Mucosa of descending colon (tissue), 3 donors: ENCODE results near the gene RPEL1. TPM values are rescaled to one million over a fixed set of nuclear protein-coding genes. Genes with fewer than 3 reads are reported as not detected.
"Not testable (repeated sequence)": the region's sequence is repeated elsewhere in the genome, so short reads cannot be mapped to it uniquely, and the experiment has no call there.

ENCODE experiments used
- ATAC-seq: fragments of 200-7000 bp; cut with Tn5 transposase; one replicate; pipeline ENCODE4 v1.9.1; 2020; ENCODE audit warnings: mild to moderate bottlenecking, moderate library complexity
- DNase-seq, 3 donors: peaks; one replicate each; pipeline ENCODE4 v3.0.0-alpha.2; 2020
- H3K36me3 ChIP-seq: fragments of 200-600 bp; one replicate; pipeline ENCODE4 v1.8.0; 2021; ENCODE audit warnings: low read depth, mild to moderate bottlenecking
- H3K4me1 ChIP-seq: fragments of 200-600 bp; one replicate; pipeline ENCODE4 v1.8.0; 2021; ENCODE audit warnings: low read depth, mild to moderate bottlenecking
- H3K4me3 ChIP-seq: fragments of 200-600 bp; one replicate; pipeline ENCODE4 v1.8.0; 2021; ENCODE audit warnings: mild to moderate bottlenecking
- H3K9me3 ChIP-seq: fragments of 200-600 bp; one replicate; pipeline ENCODE4 v1.8.0; 2021; ENCODE audit warnings: mild to moderate bottlenecking
- CTCF ChIP-seq: fragments of 200-600 bp; IDR thresholded peaks from one replicate; pipeline ENCODE4 v1.8.0; 2022; ENCODE audit warnings: antibody characterized with exemption, mild to moderate bottlenecking
- intact Hi-C, 2 donors: fragments of 100-400 bp; cut with DNase I in 1 of 2; cut with micrococcal nuclease in 1 of 2; formaldehyde crosslinking; loops; one replicate each; pipeline versions ENCODE4 v1.11.0 to v1.11.1; 2022; cut with DNase I, micrococcal nuclease
- total RNA-seq, 3 donors: library from RNA; stranded (reverse); fragmentation: NEBNext Ultra II Directional in 2 of 3; extraction: Animal tissue kit (Norgen Biotek cat#: 25700) in 2 of 3; gene quantifications; one replicate each; pipeline versions ENCODE4 v1.2.1 to v1.2.4, GENCODE V29; 2021 to 2023
- donor health status: DM: no; HTN: no; CAD: no; lungs with moderate emphysema.
- donor health status: DM: no; HTN: no; CAD: no.
- donor health status: DM: no; HTN: yes; CAD: no.

The RPEL1 gene
- total RNA-seq, 3 donors from 2014 or later = 0.13 TPM; not detected in 2

GRCh38 chr10:103202319-103202718 lies 43.4 kb upstream of the RPEL1 start:
- TF ChIP-seq CTCF = no peak
- H3K4me3 ChIP-seq = no peak overlapping the region
- intact Hi-C loops = no loop called here
- no peaks in the 10 kb centered on the region for H3K36me3 ChIP-seq
- ATAC-seq (no peak), DNase-seq (no peak)
- no peaks in the 10 kb centered on the region for H3K4me1 ChIP-seq
- no peaks in the 10 kb centered on the region for H3K9me3 ChIP-seq

DNA sequence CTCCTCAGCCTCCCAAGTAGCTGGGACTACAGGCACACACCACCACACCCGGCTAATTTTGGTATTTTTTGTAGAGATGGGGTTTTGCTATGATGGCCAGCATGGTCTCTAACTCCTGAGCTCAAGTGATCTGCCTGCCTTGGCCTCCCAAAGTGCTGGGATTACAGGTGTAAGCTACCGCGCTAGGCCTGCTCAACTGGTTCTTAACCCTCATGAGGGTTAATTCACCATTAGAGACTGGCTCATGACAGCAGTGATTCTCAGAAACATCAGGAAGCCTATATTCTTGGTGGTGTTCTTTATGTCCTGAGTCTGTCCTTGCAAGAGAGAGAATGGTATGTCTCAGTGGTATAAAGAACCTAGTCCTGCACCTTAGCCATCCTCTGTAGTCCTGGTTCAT lies 42.2 kb upstream of the RPEL1 start:
- no peak for TF ChIP-seq CTCF
- Histone ChIP-seq H3K9me3 (no peaks in the 10 kb centered on the region), H3K4me1 (no peaks in the 10 kb centered on the region), H3K4me3 (no peak overlapping the region), H3K36me3 (no peaks in the 10 kb centered on the region)
- intact Hi-C loops = no loop called here
- ATAC-seq (no peak), DNase-seq (no peak)

DNA sequence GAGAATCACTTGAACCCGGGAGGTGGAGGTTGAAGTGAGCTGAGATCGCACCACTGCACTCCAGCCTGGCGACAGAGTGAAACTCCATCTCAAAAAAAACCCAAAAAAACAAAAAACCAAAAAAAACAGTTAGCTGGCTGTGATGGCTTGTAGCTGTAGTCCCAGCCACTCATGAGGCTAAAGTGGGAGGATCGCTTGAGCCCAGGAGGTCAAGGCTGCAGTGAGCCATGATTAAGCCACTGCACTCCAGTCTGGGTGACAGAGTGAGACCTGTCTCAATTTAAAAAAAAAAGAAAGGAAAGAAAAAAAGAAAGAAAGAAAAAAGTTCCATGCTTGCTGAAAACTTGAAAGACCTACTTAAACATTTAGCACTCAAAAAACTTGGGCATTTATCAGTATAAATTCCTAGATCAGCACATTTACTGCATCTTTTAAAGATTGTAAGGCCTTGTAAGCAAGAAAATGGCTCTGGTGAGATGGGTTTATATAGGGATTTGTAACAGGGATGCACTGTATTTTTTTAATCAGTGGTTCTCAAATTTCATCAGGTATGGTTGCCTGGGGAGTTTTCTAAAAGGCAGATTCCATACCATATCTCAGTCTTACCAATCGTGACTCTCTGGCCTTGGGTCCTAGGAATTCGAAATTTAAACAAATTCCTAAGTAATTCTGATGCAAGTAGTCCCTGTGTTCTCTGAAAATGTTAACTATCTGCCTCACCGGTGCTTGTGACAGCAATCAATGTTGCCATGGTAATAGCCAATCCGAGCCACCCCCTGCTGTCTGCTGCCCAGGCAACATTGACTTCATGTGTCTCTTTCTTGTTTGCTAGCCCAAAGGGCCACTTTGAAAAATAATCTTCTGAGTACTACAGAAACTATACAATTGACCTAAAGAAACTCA lies 41.1 kb upstream of the RPEL1 start:
- TF ChIP-seq CTCF = no peak
- Histone ChIP-seq H3K4me1 (no peaks in the 10 kb centered on the region), H3K4me3 (no peak overlapping the region), H3K9me3 (peaks cover 2% of the 10 kb centered on the region), H3K36me3 (no peaks in the 10 kb centered on the region)
- intact Hi-C loops = no loop called here
- no peak for DNase-seq
- no peak for ATAC-seq

DNA sequence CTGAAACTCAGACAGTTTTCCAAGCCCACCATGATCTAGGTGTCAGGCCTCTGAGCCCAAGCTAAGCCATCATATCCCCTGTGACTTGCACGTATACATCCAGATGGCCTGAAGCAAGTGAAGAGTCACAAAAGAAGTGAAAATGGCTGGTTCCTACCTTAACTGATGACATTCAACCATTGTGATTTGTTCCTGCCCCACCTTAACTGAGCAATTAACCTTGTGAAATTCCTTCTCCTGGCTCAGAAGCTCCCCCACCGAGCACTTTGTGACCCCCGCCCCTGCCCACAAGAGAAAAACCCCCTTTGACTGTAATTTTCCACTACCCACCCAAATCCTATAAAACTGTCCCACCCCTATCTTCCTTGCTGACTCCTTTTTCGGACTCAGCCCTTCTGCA lies 40.3 kb upstream of the RPEL1 start:
- H3K9me3 ChIP-seq, ATAC-seq, DNase-seq, H3K36me3 ChIP-seq, intact Hi-C loops, H3K4me3 ChIP-seq, H3K4me1 ChIP-seq: not testable (repeated sequence)

DNA sequence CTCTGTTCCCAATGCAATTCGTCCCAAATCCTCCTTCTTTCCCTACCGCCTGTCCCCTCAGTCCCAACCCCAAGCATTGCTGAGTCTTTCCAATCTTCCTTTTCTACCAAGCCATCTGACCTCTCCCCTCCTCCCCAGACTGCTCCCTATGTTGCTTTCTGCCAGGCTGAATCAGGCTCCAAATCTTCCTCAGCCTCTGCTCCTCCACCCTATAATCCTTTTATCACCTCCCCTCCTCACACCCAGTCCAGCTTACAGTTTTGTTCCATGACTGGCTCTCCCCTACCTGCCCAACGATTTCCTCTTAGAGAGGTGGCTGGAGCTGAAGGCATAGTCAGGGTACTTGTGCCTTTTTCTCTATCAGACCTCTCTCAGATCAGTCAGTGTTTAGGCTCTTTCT lies 39.0 kb upstream of the RPEL1 start:
- H3K36me3 ChIP-seq, DNase-seq, H3K4me3 ChIP-seq, H3K4me1 ChIP-seq, ATAC-seq, intact Hi-C loops: not testable (repeated sequence)
- peaks cover 17% of the 10 kb centered on the region for H3K9me3 ChIP-seq

GRCh38 chr10:103207141-103207540 lies 38.5 kb upstream of the RPEL1 start:
- ATAC-seq = no peak
- no peak for DNase-seq
- intact Hi-C loops = no loop called here
- H3K4me1 ChIP-seq = no peaks in the 10 kb centered on the region
- H3K4me3 ChIP-seq = no peak overlapping the region
- TF ChIP-seq CTCF = no peak
- no peaks in the 10 kb centered on the region for H3K36me3 ChIP-seq
- peaks cover 17% of the 10 kb centered on the region for H3K9me3 ChIP-seq

DNA sequence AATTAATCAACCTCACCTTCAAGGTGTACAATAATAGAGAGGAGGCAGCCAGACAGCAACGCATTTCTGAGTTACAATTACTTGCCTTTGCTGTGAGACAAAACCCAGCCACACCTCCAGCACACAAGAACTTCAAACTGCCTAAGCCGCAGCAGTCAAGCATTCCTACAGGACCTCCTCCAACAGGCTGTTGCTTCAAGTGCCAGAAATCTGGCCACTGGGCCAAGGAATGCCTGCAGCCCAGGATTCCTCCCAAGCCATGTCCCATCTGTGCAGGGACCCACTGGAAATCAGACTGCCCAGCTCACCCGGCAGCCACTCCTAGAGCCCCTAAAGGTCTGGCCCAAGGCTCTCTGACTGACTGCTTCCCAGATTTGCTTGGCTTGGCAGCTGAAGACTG lies 38.0 kb upstream of the RPEL1 start:
- DNase-seq, H3K4me1 ChIP-seq, ATAC-seq, intact Hi-C loops, H3K4me3 ChIP-seq, H3K36me3 ChIP-seq: not testable (repeated sequence)
- H3K9me3 ChIP-seq = peaks cover 17% of the 10 kb centered on the region

DNA sequence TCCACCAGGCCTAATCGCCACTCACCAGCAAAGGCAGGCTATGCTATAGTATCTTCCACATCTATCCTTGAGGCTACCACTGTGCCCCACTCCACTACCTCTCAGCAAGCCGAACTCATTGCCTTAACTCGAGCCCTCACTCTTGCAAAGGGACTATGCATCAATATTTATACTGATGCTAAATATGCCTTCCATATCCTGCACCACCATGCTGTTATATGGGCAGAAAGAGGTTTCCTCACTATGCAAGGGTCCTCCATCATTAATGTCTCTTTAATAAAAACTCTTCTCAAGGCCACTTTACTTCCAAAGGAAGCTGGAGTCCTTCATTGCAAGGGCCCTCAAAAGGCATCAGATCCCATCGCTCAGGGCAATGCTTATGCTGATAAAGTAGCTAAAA lies 35.4 kb upstream of the RPEL1 start:
- intact Hi-C loops, ATAC-seq: not testable (repeated sequence)
- H3K9me3 ChIP-seq = peaks cover 17% of the 10 kb centered on the region

More for the DNA sequence above, 35.4 kb upstream of the RPEL1 start:
- H3K4me1 ChIP-seq, H3K36me3 ChIP-seq, DNase-seq, H3K4me3 ChIP-seq: not testable (repeated sequence)
